Nephron progenitor cell (in vitro differentiated cells): Measurements from ENCODE around the gene SLMAP.
A peak's percentile ranks its signal among the peaks of the same experiment; 100 is the strongest.

Source experiments
- DNase-seq: peaks from one replicate; pipeline ENCODE4 v3.0.0; 2021
- H3K27ac Mint-ChIP-seq: 2 replicates; pipeline ENCODE4 v1.8.0; 2021; ENCODE audit warnings: mild to moderate bottlenecking, moderate library complexity, mixed read lengths
- H3K27me3 Mint-ChIP-seq: 2 replicates; pipeline ENCODE4 v1.8.0; 2021; ENCODE audit warnings: mild to moderate bottlenecking, low read depth, mixed read lengths; ENCODE audit not compliant: poor library complexity
- H3K36me3 Mint-ChIP-seq: 2 replicates; pipeline ENCODE4 v1.8.0; 2021; ENCODE audit warnings: low read depth, mixed read lengths
- H3K4me1 Mint-ChIP-seq: 2 replicates; pipeline ENCODE4 v1.8.0; 2021; ENCODE audit warnings: mixed read lengths
- H3K4me3 Mint-ChIP-seq: 2 replicates; pipeline ENCODE4 v1.8.0; 2021; ENCODE audit warnings: mild to moderate bottlenecking, moderate library complexity, mixed read lengths
- H3K9me3 Mint-ChIP-seq: 2 replicates; pipeline ENCODE4 v1.8.0; 2021; ENCODE audit warnings: mild to moderate bottlenecking, moderate library complexity, mixed read lengths
- TF ChIP-seq, protein P1 (sequence below): fragments of 200-600 bp; sonication (generic); IDR thresholded peaks from 2 replicates; pipeline ENCODE4 v1.5.0; 2021; ENCODE audit warnings: antibody characterized with exemption

SLMAP gene

DNA sequence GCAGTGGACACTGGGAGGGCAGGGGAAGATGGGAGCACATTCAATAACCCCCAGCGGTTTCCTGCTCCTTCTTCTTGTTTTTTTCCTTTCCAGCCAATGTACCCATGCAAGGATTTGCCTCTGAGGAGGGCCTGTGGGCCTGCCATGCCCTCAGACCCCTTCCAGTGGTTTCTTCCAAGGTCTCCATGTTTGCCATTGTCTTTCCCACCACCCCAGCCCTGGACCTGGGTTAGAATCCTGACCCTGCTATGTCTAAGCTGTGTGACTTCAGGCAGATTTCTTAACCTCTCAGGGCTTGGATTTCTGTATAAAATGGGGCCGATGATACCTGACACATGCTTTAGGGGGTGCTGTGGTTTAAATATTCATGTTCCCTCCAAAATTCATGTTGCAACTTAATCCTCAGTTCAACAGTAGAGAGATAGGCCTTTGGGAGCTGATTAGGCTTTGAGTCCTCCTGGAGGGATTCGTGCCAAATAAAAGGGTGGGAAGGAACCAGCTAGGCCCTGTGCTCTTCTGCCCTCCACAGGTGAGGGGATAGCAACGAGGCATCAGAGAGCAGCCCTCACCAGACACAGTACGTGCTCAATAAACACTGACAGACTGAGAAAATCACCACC, 205.8 kb downstream of the SLMAP start:
- no peak for DNase-seq
- TF ChIP-seq, protein P1, sequence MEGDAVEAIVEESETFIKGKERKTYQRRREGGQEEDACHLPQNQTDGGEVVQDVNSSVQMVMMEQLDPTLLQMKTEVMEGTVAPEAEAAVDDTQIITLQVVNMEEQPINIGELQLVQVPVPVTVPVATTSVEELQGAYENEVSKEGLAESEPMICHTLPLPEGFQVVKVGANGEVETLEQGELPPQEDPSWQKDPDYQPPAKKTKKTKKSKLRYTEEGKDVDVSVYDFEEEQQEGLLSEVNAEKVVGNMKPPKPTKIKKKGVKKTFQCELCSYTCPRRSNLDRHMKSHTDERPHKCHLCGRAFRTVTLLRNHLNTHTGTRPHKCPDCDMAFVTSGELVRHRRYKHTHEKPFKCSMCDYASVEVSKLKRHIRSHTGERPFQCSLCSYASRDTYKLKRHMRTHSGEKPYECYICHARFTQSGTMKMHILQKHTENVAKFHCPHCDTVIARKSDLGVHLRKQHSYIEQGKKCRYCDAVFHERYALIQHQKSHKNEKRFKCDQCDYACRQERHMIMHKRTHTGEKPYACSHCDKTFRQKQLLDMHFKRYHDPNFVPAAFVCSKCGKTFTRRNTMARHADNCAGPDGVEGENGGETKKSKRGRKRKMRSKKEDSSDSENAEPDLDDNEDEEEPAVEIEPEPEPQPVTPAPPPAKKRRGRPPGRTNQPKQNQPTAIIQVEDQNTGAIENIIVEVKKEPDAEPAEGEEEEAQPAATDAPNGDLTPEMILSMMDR = no peak
- H3K27me3 Mint-ChIP-seq = peaks cover 6% of the 10 kb centered on the region
- no peaks in the 10 kb centered on the region for H3K36me3 Mint-ChIP-seq
- no peak overlapping the region for H3K27ac Mint-ChIP-seq
- no peak overlapping the region for H3K4me3 Mint-ChIP-seq
- no peaks in the 10 kb centered on the region for H3K9me3 Mint-ChIP-seq
- H3K4me1 Mint-ChIP-seq = peaks cover 16% of the 10 kb centered on the region

- Mint-ChIP-seq H3K9me3 (no peaks in the 10 kb centered on the region), H3K27me3 (peaks cover 6% of the 10 kb centered on the region), H3K27ac (no peak overlapping the region)
Measured at GRCh38 chr3:57962448-57962834, 206.3 kb downstream of the SLMAP start.

DNA sequence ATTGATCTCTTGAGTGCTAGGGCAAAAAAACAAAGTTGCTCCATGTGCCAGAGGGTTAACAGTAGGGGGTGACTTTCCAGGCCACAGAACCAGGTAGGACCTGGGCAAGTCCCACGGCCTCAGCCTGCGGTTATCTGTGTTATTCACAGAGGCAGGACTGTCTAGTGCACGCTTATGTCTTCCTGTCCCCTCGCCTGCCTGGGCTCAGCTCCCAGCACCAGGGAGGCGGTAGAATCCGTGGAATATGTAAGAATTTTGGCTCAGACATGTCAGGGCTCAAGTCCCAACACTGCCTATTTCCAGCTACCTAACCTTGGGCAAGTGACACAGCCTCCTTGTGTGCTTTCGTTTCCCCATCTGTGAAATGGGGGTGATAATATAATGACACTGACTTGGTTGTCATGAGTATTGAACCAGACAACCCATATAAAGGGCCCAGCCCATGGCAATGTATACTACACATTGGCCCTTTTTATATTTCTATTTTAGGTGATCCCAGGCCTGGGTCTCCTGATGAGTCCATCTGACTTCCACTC, 207.8 kb downstream of the SLMAP start:
- Mint-ChIP-seq H3K27me3 (peaks cover 6% of the 10 kb centered on the region), H3K36me3 (no peaks in the 10 kb centered on the region), H3K9me3 (no peaks in the 10 kb centered on the region), H3K4me3 (no peak overlapping the region), H3K27ac (no peak overlapping the region), H3K4me1 (peaks cover 14% of the 10 kb centered on the region)
- DNase-seq = no peak
- TF ChIP-seq, protein P1 = no peak

More at GRCh38 chr3:57962448-57962834, 206.3 kb downstream of the SLMAP start:
- Mint-ChIP-seq H3K4me1 (peaks cover 16% of the 10 kb centered on the region), H3K36me3 (no peaks in the 10 kb centered on the region), H3K4me3 (no peak overlapping the region)
- no peak for DNase-seq
- TF ChIP-seq, protein P1 = no peak

GRCh38 chr3:57966829-57967228, 210.7 kb downstream of the SLMAP start:
- no peak for DNase-seq
- Mint-ChIP-seq H3K27ac (no peak overlapping the region), H3K4me1 (peaks cover 29% of the 10 kb centered on the region)

DNA sequence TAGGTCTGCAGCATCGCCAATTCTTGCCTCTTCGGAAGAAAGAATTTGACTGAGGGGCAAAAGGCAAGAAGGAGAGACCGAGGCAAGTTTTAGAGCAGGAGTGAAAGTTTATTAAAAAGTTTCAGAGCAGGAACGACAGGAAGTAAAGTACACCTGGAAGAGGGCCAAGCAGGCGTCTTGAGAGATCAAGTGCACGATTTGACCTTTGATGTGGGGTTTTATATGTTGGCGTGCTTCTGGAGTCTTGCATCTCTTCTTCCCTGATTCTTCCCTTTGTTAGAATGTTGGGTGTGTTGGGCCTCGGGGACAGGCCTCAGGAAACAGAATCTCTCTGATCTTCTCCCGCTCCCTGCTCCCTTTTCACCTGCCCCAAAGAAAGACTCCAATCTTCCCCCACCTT, 211.5 kb downstream of the SLMAP start:
- no peak for DNase-seq
- no peaks in the 10 kb centered on the region for H3K36me3 Mint-ChIP-seq
- no peak overlapping the region for H3K4me3 Mint-ChIP-seq
- TF ChIP-seq, protein P1 = no peak
- peaks cover 37% of the 10 kb centered on the region for H3K4me1 Mint-ChIP-seq
- no peaks in the 10 kb centered on the region for H3K9me3 Mint-ChIP-seq
- peak overlapping the region; percentile 57 for H3K27ac Mint-ChIP-seq
- peaks cover 6% of the 10 kb centered on the region for H3K27me3 Mint-ChIP-seq

More at GRCh38 chr3:57966829-57967228, 210.7 kb downstream of the SLMAP start:
- Mint-ChIP-seq H3K27me3 (peaks cover 6% of the 10 kb centered on the region), H3K36me3 (no peaks in the 10 kb centered on the region), H3K9me3 (no peaks in the 10 kb centered on the region), H3K4me3 (no peak overlapping the region)
- TF ChIP-seq, protein P1 = no peak

- Mint-ChIP-seq H3K9me3 (no peaks in the 10 kb centered on the region), H3K27me3 (peaks cover 4% of the 10 kb centered on the region), H3K4me1 (peaks cover 44% of the 10 kb centered on the region), H3K4me3 (no peak overlapping the region), H3K27ac (peak overlapping the region; percentile 14), H3K36me3 (no peaks in the 10 kb centered on the region)
- TF ChIP-seq, protein P1 = no peak
- DNase-seq = no peak
Measured at GRCh38 chr3:57968501-57968900, 212.4 kb downstream of the SLMAP start.
